GM12878 (cell line): ENCODE data around the gene NAP1L4. TPM values are rescaled to one million over a fixed set of nuclear protein-coding genes. Genes with fewer than 3 reads are reported as not detected.

Experiments
- ATAC-seq: fragments of 200-7000 bp; cut with Tn5 transposase; 3 replicates; pipeline ENCODE4 v1.9.1; 2020; ENCODE audit warnings: mild to moderate bottlenecking, moderate library complexity
- BruUV-seq: library from RNA; stranded (reverse); fragments of 400-500 nt; replicated peaks from 2 replicates; lab custom pipeline; 2021; lab: Mats Ljungman, UMichigan
- CTCF ChIA-PET: fragments of 300-600 bp; sonication (Branson Sonifier 250); formaldehyde crosslinking; extraction: SDS; loops from one replicate; lab custom pipeline; 2021; ENCODE audit warnings: inconsistent platforms; lab: Yijun Ruan, JAX
- POLR2A ChIA-PET: fragments of 350-600 bp; formaldehyde crosslinking; extraction: SDS; loops from one replicate; lab custom pipeline; 2021; ENCODE audit warnings: inconsistent platforms; lab: Charles Lee
- RAD21 ChIA-PET: fragments of 300-600 bp; sonication (Branson Sonifier 250); formaldehyde crosslinking; loops from one replicate; lab custom pipeline; 2023; ENCODE audit warnings: antibody characterized with exemption; ENCODE audit not compliant: unreplicated experiment; lab: Charles Lee
- SMC1A ChIA-PET: fragments of 300-600 bp; sonication (Branson Sonifier 250); formaldehyde crosslinking; loops from one replicate; lab custom pipeline; 2023; ENCODE audit not compliant: unreplicated experiment, uncharacterized antibody; lab: Charles Lee
- DNase-seq: peaks from one replicate; pipeline ENCODE4 v3.0.0-alpha.2; 2011; ENCODE audit warnings: low read depth, low spot score
- FAIRE-seq: peaks from 3 replicates; lab custom pipeline; 2011; peaks lifted over from hg19 to GRCh38; lab: Jason Lieb, UNC
- H2AFZ ChIP-seq: 2 replicates; pipeline ENCODE4 v1.6.0; 2011; ENCODE audit warnings: low read depth, low read length, control low read depth; ENCODE audit not compliant: control insufficient read depth
- H3K27ac ChIP-seq: 2 replicates; pipeline ENCODE4 v1.5.1; 2011; ENCODE audit warnings: control low read depth; ENCODE audit not compliant: control insufficient read depth, insufficient read depth
- H3K27me3 ChIP-seq, 2 experiments: replicated peaks in 1 of 2; 2 replicates each; pipeline versions ENCODE4 v1.6.0 to v1.6.1; 2011; ENCODE audit warnings: low read length in 1 of 2; ENCODE audit not compliant: control insufficient read depth in 2 of 2, insufficient read depth in 2 of 2
- H3K36me3 ChIP-seq, 2 experiments: 2 replicates each; pipeline ENCODE4 v1.5.1; 2011; ENCODE audit warnings: low read length in 1 of 2; ENCODE audit not compliant: control insufficient read depth in 2 of 2, insufficient read depth in 2 of 2
- H3K4me1 ChIP-seq: 2 replicates; pipeline ENCODE4 v1.6.1; 2011; ENCODE audit warnings: mild to moderate bottlenecking, low read length, moderate library complexity, mixed read lengths; ENCODE audit not compliant: control insufficient read depth, insufficient read depth
- H3K4me2 ChIP-seq: 2 replicates; pipeline ENCODE4 v1.6.0; 2011; ENCODE audit warnings: control low read depth; ENCODE audit not compliant: control insufficient read depth, insufficient read depth
- H3K4me3 ChIP-seq: fragments of 200-600 bp; sonication (generic); 2 replicates; pipeline ENCODE4 v1.5.1; 2016
- H3K79me2 ChIP-seq: 2 replicates; pipeline ENCODE4 v1.6.0; 2011; ENCODE audit warnings: low read length; ENCODE audit not compliant: control insufficient read depth, insufficient read depth
- H3K9ac ChIP-seq: 2 replicates; pipeline ENCODE4 v1.8.0; 2011; ENCODE audit warnings: low read length, control low read depth, mixed read lengths; ENCODE audit not compliant: control insufficient read depth, insufficient read depth
- H3K9me3 ChIP-seq: replicated peaks from 3 replicates; pipeline ENCODE4 v1.5.1; 2011; ENCODE audit warnings: mild to moderate bottlenecking, low read length; ENCODE audit not compliant: control insufficient read depth, insufficient read depth
- H4K20me1 ChIP-seq: 2 replicates; pipeline ENCODE4 v1.6.0; 2011; ENCODE audit not compliant: control insufficient read depth, insufficient read depth
- BHLHE40 ChIP-seq, 2 experiments: fragments of 450-650 bp in 1 of 2; IDR thresholded peaks; 2 replicates each; pipeline ENCODE4 v1.6.1; 2011 to 2017; ENCODE audit warnings: low read depth in 2 of 2, borderline replicate concordance in 1 of 2, improper control_type of control experiment in 1 of 2, low read length in 1 of 2, mild to moderate bottlenecking in 1 of 2
- IKZF2 ChIP-seq, 2 experiments: fragments of 450-650 bp; IDR thresholded peaks; 2 replicates each; pipeline ENCODE4 v1.6.1; 2017; ENCODE audit warnings: mild to moderate bottlenecking in 2 of 2, moderate library complexity in 2 of 2
- MXI1 ChIP-seq: fragments of 150-350 bp; IDR thresholded peaks from 2 replicates; pipeline ENCODE4 v1.6.1; 2011; ENCODE audit warnings: low read depth, mild to moderate bottlenecking, inconsistent platforms, low read length, improper control_type of control experiment
- NR2F1 ChIP-seq: fragments of 450-650 bp; conservative IDR thresholded peaks from 2 replicates; pipeline ENCODE4 v1.6.1; 2017; ENCODE audit warnings: mild to moderate bottlenecking
- PAX5 ChIP-seq: IDR thresholded peaks from 2 replicates; pipeline ENCODE4 v1.6.1; 2011; ENCODE audit warnings: low read depth, low read length, borderline replicate concordance
- RUNX3 ChIP-seq: IDR thresholded peaks from 2 replicates; pipeline ENCODE4 v1.6.1; 2012; ENCODE audit warnings: low read length, inconsistent platforms
- TCF12 ChIP-seq: IDR thresholded peaks from 2 replicates; pipeline ENCODE4 v1.6.1; 2011; ENCODE audit warnings: low read depth, mild to moderate bottlenecking, low read length
- TCF3 ChIP-seq: IDR thresholded peaks from 2 replicates; pipeline ENCODE4 v1.6.1; 2012; ENCODE audit warnings: low read depth, mild to moderate bottlenecking, low read length, borderline replicate concordance; ENCODE audit not compliant: insufficient read depth
- WGBS: methylation state at CpG from one replicate; pipeline ENCODE4 v1.1.6; 2016; ENCODE audit warnings: low lambda C conversion rate; ENCODE audit not compliant: insufficient replicate concordance, insufficient coverage; ENCODE audit errors: missing lambda C conversion rate; 5-methylcytosine and 5-hydroxymethylcytosine counted together
- in situ Hi-C: fragments of 300-500 bp; cut with MboI; formaldehyde crosslinking; loops from 9 replicates; pipeline ENCODE4 v1.14.3; 2018; ENCODE audit warnings: mixed read lengths
- intact Hi-C: fragments of 100-400 bp; cut with micrococcal nuclease; formaldehyde crosslinking; loops from one replicate; pipeline ENCODE4 v1.14.2; 2022; ENCODE audit not compliant: unreplicated experiment
- polyA plus RNA-seq, 11 experiments: library from polyadenylated mRNA; depleted of rRNA in 4 of 11; unstranded in 6 of 11; stranded (reverse) in 5 of 11; fragments of >200 nt; fragmentation: Nextera tagmentation in 4 of 11; fragmentation: Illumina TruSeq in 1 of 11; extraction: Ambion mirVana in 4 of 11; extraction: Trizol in 1 of 11; gene quantifications; 1 replicate in 1 of 11; 2 replicates in 10 of 11; pipeline versions ENCODE4 v1.2.1 to v1.2.3, GENCODE V29; 2011 to 2016; ENCODE audit warnings: inconsistent platforms in 2 of 11, missing spikeins in 2 of 11, low read depth in 1 of 11
- total RNA-seq, 4 experiments: library from RNA; depleted of rRNA in 3 of 4; stranded (reverse); fragments of >200 nt in 3 of 4; fragmentation: Illumina TruSeq in 1 of 4; extraction: Trizol in 1 of 4; gene quantifications; 2 replicates each; pipeline versions ENCODE4 v1.2.1 to v1.2.3, GENCODE V29; 2013 to 2021
- TF ChIP-seq, protein P1 (sequence below): fragments of 450-650 bp; IDR thresholded peaks from 2 replicates; pipeline ENCODE4 v1.6.1; 2017; ENCODE audit warnings: mild to moderate bottlenecking, moderate library complexity
- TF ChIP-seq, protein P2 (sequence below): IDR thresholded peaks from 2 replicates; pipeline ENCODE4 v1.6.1; 2011; ENCODE audit warnings: borderline replicate concordance, low read depth, mild to moderate bottlenecking, moderate library complexity, low read length; ENCODE audit not compliant: insufficient read depth, poor library complexity, severe bottlenecking
- TF ChIP-seq, protein P3 (sequence below): fragments of 450-650 bp; IDR thresholded peaks from 2 replicates; pipeline ENCODE4 v1.6.1; 2017; ENCODE audit warnings: mild to moderate bottlenecking, moderate library complexity

NAP1L4 gene
- total and polyA plus RNA-seq, 10 of the 15 experiments (the other 5 are each of a cell fraction or from before 2014, with no cell fraction given): 24.8 to 198 (median 114) TPM

DNA sequence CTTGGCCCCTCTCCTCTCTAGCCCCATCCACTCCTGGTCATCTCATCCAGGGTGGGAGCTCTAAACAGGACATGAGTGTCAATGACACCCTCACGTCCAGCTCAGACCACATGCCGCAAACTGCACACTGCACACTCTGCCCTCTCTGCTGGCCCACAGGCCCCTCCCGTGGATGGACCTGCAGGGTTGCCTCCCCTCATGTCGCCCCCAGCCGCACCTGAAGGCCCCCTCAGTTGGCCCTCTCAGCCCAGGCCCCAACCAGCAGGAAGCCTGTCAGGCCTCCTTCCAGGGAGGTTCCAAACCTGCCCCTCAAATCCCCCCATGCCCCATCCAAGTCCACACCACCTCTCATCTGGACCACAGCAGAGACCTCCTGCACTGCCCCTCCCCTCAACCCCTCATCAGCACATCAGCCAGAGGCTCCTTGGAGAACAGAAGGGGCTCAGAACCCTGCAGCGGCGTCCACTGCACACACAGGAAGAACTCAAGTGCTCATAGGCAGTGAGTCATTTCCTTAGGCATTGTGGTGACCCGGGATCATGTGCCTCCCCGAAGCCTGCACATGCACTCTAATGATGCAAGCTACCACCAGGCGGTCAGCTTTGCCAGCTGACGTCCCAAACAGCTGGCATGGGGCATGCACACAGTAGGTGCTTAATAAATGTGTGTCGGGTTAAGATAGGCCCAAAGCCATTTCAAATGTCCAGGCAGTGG is 93.6 kb downstream of the NAP1L4 start:
- FAIRE-seq (no peak), DNase-seq (no peak), ATAC-seq (peak; percentile 45)
- no peak overlapping the region for H3K4me3 ChIP-seq
- RAD21 ChIA-PET: no interaction called here
- no peak overlapping the region for H3K4me2 ChIP-seq
- WGBS: 25% methylated on average over 12 of the region's 12 CpGs
- no peak overlapping the region for H3K9ac ChIP-seq
- SMC1A ChIA-PET: no interaction called here
- H3K9me3 ChIP-seq: no peaks in the 10 kb centered on the region
- H2AFZ ChIP-seq: peak overlapping the region; percentile 68
- no peaks in the 10 kb centered on the region for H4K20me1 ChIP-seq
- no peak overlapping the region for H3K27ac ChIP-seq
- H3K36me3 ChIP-seq: no peaks in the 10 kb centered on the region
- POLR2A ChIA-PET: no interaction called here
- intact Hi-C loops (no loop called here), in situ Hi-C loops (no loop called here)
- no peaks in the 10 kb centered on the region for H3K27me3 ChIP-seq
- CTCF ChIA-PET: interaction anchor here (0.7 to 1.7 kb wide), 2 partner anchors 11 to 365 kb away, joined by 4 to 8 read pairs; no protein-coding TSS in a partner anchor
- peaks cover 18% of the 10 kb centered on the region for H3K4me1 ChIP-seq
- no TSS peak for BruUV-seq
- no peaks in the 10 kb centered on the region; the same call in 1 of the 2 replicates for H3K79me2 ChIP-seq
- peak; percentile 80 for TF ChIP-seq RUNX3
- TF ChIP-seq TCF12: peak; percentile 36; the same call in 1 of the 2 replicates
- TF ChIP-seq, protein P1, sequence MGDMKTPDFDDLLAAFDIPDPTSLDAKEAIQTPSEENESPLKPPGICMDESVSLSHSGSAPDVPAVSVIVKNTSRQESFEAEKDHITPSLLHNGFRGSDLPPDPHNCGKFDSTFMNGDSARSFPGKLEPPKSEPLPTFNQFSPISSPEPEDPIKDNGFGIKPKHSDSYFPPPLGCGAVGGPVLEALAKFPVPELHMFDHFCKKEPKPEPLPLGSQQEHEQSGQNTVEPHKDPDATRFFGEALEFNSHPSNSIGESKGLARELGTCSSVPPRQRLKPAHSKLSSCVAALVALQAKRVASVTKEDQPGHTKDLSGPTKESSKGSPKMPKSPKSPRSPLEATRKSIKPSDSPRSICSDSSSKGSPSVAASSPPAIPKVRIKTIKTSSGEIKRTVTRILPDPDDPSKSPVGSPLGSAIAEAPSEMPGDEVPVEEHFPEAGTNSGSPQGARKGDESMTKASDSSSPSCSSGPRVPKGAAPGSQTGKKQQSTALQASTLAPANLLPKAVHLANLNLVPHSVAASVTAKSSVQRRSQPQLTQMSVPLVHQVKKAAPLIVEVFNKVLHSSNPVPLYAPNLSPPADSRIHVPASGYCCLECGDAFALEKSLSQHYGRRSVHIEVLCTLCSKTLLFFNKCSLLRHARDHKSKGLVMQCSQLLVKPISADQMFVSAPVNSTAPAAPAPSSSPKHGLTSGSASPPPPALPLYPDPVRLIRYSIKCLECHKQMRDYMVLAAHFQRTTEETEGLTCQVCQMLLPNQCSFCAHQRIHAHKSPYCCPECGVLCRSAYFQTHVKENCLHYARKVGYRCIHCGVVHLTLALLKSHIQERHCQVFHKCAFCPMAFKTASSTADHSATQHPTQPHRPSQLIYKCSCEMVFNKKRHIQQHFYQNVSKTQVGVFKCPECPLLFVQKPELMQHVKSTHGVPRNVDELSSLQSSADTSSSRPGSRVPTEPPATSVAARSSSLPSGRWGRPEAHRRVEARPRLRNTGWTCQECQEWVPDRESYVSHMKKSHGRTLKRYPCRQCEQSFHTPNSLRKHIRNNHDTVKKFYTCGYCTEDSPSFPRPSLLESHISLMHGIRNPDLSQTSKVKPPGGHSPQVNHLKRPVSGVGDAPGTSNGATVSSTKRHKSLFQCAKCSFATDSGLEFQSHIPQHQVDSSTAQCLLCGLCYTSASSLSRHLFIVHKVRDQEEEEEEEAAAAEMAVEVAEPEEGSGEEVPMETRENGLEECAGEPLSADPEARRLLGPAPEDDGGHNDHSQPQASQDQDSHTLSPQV: no peak
- TF ChIP-seq, protein P2, sequence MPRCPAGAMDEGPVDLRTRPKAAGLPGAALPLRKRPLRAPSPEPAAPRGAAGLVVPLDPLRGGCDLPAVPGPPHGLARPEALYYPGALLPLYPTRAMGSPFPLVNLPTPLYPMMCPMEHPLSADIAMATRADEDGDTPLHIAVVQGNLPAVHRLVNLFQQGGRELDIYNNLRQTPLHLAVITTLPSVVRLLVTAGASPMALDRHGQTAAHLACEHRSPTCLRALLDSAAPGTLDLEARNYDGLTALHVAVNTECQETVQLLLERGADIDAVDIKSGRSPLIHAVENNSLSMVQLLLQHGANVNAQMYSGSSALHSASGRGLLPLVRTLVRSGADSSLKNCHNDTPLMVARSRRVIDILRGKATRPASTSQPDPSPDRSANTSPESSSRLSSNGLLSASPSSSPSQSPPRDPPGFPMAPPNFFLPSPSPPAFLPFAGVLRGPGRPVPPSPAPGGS: no peak
- peak; percentile 91 to 94 for TF ChIP-seq BHLHE40 (IDR thresholded peaks at IDR 0.05; ENCODE audit: borderline replicate concordance in 1 of 2, low read depth in 2 of 2, low read length in 1 of 2)
- peak; percentile 23; the same call in 1 of the 2 replicates for TF ChIP-seq PAX5
- no peak for TF ChIP-seq MXI1
- TF ChIP-seq, protein P3, sequence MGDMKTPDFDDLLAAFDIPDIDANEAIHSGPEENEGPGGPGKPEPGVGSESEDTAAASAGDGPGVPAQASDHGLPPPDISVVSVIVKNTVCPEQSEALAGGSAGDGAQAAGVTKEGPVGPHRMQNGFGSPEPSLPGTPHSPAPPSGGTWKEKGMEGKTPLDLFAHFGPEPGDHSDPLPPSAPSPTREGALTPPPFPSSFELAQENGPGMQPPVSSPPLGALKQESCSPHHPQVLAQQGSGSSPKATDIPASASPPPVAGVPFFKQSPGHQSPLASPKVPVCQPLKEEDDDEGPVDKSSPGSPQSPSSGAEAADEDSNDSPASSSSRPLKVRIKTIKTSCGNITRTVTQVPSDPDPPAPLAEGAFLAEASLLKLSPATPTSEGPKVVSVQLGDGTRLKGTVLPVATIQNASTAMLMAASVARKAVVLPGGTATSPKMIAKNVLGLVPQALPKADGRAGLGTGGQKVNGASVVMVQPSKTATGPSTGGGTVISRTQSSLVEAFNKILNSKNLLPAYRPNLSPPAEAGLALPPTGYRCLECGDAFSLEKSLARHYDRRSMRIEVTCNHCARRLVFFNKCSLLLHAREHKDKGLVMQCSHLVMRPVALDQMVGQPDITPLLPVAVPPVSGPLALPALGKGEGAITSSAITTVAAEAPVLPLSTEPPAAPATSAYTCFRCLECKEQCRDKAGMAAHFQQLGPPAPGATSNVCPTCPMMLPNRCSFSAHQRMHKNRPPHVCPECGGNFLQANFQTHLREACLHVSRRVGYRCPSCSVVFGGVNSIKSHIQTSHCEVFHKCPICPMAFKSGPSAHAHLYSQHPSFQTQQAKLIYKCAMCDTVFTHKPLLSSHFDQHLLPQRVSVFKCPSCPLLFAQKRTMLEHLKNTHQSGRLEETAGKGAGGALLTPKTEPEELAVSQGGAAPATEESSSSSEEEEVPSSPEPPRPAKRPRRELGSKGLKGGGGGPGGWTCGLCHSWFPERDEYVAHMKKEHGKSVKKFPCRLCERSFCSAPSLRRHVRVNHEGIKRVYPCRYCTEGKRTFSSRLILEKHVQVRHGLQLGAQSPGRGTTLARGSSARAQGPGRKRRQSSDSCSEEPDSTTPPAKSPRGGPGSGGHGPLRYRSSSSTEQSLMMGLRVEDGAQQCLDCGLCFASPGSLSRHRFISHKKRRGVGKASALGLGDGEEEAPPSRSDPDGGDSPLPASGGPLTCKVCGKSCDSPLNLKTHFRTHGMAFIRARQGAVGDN: peak; percentile 59; the same call in 1 of the 2 replicates
- 0 out of 2 replicates have a peak, but pooled peaks have one; percentile 45 for TF ChIP-seq TCF3
- 0 out of 4 replicates have a peak, but pooled peaks of 1 of the 2 experiments have one; percentile 11 for TF ChIP-seq IKZF2 (IDR thresholded peaks at IDR 0.05)
- 0 out of 2 replicates have a peak, but pooled peaks have one; percentile 25 for TF ChIP-seq NR2F1
